IgD-negative memory B cell (primary cell): ENCODE data around the gene GPR17. TPM values are rescaled to one million over a fixed set of nuclear protein-coding genes. Genes with fewer than 3 reads are reported as not detected.
A peak's percentile ranks its signal among the peaks of the same experiment; 100 is the strongest.

Source experiments
- H3K27ac Mint-ChIP-seq, 3 donors: one replicate each; pipeline ENCODE4 v1.8.0; 2020 to 2022; ENCODE audit warnings: mild to moderate bottlenecking in 3 of 3, mixed read lengths in 3 of 3, moderate library complexity in 1 of 3
- H3K27me3 Mint-ChIP-seq: one replicate; pipeline ENCODE4 v1.8.0; 2021; ENCODE audit warnings: mixed read lengths
- H3K36me3 Mint-ChIP-seq: one replicate; pipeline ENCODE4 v1.8.0; 2020; ENCODE audit warnings: mild to moderate bottlenecking, mixed read lengths
- H3K4me1 Mint-ChIP-seq, 3 donors: one replicate each; pipeline ENCODE4 v1.8.0; 2020 to 2022; ENCODE audit warnings: mixed read lengths in 3 of 3, mild to moderate bottlenecking in 1 of 3
- H3K4me3 Mint-ChIP-seq, 4 donors: one replicate each; pipeline ENCODE4 v1.8.0; 2020 to 2022; ENCODE audit warnings: mild to moderate bottlenecking in 4 of 4, mixed read lengths in 4 of 4, moderate library complexity in 3 of 4
- H3K9me3 Mint-ChIP-seq, 3 donors: one replicate each; pipeline ENCODE4 v1.8.0; 2020 to 2021; ENCODE audit warnings: mixed read lengths in 3 of 3, mild to moderate bottlenecking in 1 of 3
- polyA plus RNA-seq: library from polyadenylated mRNA; unstranded; fragments of 300-500 nt; fragmentation: Illumina TruSeq; gene quantifications from one replicate; pipeline ENCODE4 v1.2.3, GENCODE V29; 2021

The GPR17 gene
- polyA plus RNA-seq, 1 donor from 2014 or later = not detected

DNA sequence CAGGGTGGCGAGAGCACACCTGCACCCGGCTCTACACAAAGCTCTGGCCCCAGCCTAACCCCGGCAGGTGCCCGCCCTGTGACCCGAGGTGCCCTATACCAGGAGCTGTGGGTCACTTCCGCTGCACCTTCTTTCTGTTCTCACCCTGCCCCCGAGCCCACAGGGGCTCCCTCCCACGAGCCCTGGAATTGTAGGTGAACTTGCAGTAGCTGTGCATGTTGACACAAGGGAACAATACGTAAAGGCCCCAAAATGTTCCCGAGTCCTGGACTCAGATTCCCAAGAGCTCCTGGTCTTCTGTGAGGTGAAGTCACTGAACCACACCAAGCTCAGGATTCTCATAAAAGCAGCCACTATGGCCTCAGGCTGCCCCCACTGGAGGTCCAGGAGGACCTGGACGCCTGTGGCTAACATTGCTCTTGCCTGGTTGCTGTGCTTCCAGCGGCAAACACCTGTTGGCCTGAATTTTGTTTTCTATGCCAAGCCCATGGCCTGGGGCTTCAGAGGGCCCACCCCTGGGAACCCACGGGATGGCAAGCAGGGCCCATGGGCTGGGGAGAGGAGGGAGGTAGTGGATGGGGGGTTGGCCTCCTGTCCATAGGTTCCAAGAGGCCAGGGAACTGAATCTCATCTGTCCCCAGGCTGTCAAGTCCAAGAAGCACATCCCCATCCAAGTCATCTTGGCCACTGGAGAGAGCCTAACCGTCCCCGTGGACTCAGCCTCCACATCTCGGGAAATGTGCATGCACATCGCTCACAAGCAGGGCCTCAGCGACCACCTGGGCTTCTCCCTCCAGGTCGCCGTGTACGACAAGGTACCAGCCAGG is 23.2 kb upstream of the GPR17 start:
- peaks cover 5% of the 10 kb centered on the region for H3K36me3 Mint-ChIP-seq
- H3K9me3 Mint-ChIP-seq = no peaks in the 10 kb centered on the region
- H3K27me3 Mint-ChIP-seq = peaks cover 8% of the 10 kb centered on the region
- no peak overlapping the region for H3K27ac Mint-ChIP-seq
- H3K4me1 Mint-ChIP-seq = peaks cover 5 to 28% (median 25%) of the 10 kb centered on the region in 3 donors
- peak overlapping the region in 1 of 4 donors; percentile 9 for H3K4me3 Mint-ChIP-seq

DNA sequence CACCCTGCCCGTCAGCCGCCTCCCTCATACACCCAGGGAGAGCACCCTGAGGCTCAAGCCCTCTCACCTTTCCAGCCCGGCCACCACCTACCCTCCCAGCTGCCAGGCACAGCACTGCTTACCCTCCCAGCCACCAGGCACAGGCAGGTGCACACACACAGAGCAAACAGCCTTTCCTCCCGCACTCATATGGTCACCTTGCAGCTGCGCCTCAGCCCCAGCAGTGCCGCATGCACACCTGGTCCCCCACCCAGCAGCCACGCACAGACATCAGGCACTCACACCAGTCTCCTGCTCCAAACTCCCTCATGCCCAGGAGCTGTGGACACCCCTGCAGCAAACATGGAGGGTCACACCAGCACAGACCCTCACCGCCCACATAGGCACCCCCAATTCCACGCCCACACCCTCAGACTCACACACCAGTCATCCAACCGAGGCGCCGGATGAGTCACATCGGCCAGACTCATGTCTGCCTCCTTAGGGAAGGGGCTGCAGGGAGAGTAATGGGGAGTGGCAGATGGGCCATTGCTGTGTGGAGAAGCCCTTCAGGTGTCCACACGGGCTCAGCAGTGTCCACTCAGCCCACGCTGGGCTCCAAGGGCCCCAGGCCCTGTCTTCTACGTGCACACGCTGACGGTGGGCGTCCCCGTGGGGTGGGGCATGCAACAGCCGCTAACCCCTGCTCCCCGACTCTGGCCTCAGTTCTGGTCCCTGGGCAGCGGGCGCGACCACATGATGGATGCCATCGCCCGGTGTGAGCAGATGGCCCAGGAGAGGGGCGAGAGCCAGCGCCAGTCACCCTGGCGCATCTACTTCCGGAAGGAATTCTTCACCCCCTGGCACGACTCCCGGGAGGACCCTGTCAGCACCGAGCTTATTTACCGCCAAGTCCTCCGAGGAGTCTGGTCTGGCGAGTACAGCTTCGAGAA is 22.3 kb upstream of the GPR17 start:
- no peak overlapping the region for H3K27ac Mint-ChIP-seq
- peak overlapping the region in 1 of 4 donors; percentile 47 for H3K4me3 Mint-ChIP-seq
- peaks cover 5% of the 10 kb centered on the region for H3K36me3 Mint-ChIP-seq
- H3K9me3 Mint-ChIP-seq = no peaks in the 10 kb centered on the region
- peaks cover 5 to 26% (median 25%) of the 10 kb centered on the region in 3 donors for H3K4me1 Mint-ChIP-seq
- peaks cover 5% of the 10 kb centered on the region for H3K27me3 Mint-ChIP-seq

DNA sequence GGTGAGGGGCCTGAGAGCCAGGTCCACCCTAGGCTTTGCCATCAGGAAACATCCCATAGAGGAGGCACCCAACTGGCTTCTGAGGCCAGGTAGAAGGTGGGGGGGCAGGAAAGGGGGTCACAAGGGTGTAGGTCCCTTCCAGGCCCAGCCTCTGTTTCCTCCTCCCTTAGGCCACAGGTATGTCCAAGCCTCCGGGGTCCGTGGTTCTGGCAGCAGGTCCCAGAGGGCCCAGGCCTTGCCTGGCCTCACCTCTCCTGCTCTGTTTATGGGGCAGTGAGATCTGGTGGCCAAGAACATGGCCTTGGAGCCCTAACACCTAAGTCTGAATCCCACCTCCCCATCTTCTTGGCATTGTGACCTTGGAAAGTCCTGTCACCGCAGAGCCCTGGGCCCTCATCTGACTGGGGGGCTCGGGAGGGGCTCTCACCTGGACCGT is 21.6 kb upstream of the GPR17 start:
- Mint-ChIP-seq H3K27me3 (peaks cover 5% of the 10 kb centered on the region), H3K4me3 (peak overlapping the region in 1 of 4 donors; percentile 0), H3K27ac (no peak overlapping the region), H3K36me3 (peaks cover 5% of the 10 kb centered on the region), H3K4me1 (peaks cover 5 to 26% (median 25%) of the 10 kb centered on the region in 3 donors), H3K9me3 (no peaks in the 10 kb centered on the region)

GRCh38 chr2:127624756-127625571 is 21.0 kb upstream of the GPR17 start:
- Mint-ChIP-seq H3K36me3 (peaks cover 4% of the 10 kb centered on the region), H3K4me3 (peak overlapping the region in 1 of 4 donors; percentile 0), H3K9me3 (no peaks in the 10 kb centered on the region), H3K4me1 (peaks cover 6 to 23% (median 20%) of the 10 kb centered on the region in 3 donors), H3K27ac (no peak overlapping the region), H3K27me3 (peaks cover 5% of the 10 kb centered on the region)

- Mint-ChIP-seq H3K27me3 (peaks cover 5% of the 10 kb centered on the region), H3K27ac (no peak overlapping the region), H3K9me3 (no peaks in the 10 kb centered on the region), H3K4me1 (peaks cover 9 to 25% (median 23%) of the 10 kb centered on the region in 3 donors), H3K36me3 (peaks cover 4% of the 10 kb centered on the region), H3K4me3 (peak overlapping the region in 1 of 4 donors; percentile 6)
These were observed 20.4 kb upstream of the GPR17 start for GRCh38 chr2:127625572-127625951.

DNA sequence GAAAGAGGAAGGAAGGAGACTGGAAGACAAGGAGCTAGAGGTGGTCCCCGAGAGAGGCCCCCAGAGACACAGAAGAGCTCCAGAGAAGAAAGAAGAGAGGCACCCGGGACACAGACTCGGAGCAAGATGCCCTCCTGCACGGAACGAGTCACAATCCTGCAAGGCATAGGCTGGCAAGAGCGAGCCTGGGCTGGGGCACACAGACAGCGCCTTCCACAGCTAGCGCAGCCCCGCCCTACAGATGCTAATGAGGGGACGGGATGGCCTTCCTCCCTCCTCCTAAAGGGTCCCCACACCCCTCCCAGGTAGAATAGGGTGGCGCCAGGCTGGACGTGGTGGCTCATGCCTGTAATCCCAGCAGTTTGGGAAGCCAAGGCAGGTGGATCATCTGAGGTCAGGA is 19.8 kb upstream of the GPR17 start:
- peak overlapping the region in 2 of 4 donors; percentile 6 to 80 for H3K4me3 Mint-ChIP-seq
- peaks cover 5% of the 10 kb centered on the region for H3K27me3 Mint-ChIP-seq
- peaks cover 4% of the 10 kb centered on the region for H3K36me3 Mint-ChIP-seq
- peaks cover 9 to 25% (median 24%) of the 10 kb centered on the region in 3 donors for H3K4me1 Mint-ChIP-seq
- H3K9me3 Mint-ChIP-seq = no peaks in the 10 kb centered on the region
- no peak overlapping the region for H3K27ac Mint-ChIP-seq

DNA sequence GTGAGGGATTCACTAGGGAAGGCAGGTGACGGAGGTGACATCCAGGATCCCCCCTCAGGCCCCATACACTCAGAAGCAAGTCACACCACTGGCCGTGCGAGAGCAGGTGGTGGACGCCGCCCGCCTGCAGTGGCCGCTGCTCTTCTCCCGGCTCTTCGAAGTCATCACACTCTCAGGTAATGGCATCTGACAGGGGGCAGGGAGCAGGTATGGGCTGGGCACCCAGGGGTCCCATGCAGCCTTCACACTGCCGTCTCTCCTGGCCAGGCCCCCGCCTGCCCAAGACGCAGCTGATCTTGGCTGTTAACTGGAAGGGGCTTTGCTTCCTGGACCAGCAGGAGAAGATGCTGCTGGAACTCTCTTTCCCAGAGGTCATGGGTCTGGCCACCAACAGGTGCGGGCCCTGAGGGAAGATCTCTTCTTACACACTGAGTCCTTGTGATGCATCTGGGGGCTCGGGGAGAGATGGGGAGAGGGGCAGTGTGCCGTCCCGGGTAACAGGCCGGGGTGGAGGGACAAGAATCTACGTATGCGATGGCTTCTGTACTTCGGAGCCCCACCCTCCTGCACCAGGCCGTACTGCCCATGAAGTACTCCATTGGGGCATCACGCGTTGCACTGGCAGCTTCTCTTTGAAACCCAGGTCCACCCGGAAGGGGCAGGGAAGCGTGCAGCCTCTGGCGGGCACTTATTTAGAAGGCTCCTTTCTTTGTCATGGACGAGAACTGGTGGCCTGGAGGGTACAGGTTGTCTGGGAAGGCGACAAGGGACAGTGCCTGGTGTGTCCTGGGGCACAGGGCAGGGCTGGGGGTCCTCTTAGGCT is 18.8 kb upstream of the GPR17 start:
- Mint-ChIP-seq H3K27ac (no peak overlapping the region), H3K4me1 (peaks cover 9 to 22% (median 20%) of the 10 kb centered on the region in 3 donors), H3K36me3 (peaks cover 4% of the 10 kb centered on the region)

DNA sequence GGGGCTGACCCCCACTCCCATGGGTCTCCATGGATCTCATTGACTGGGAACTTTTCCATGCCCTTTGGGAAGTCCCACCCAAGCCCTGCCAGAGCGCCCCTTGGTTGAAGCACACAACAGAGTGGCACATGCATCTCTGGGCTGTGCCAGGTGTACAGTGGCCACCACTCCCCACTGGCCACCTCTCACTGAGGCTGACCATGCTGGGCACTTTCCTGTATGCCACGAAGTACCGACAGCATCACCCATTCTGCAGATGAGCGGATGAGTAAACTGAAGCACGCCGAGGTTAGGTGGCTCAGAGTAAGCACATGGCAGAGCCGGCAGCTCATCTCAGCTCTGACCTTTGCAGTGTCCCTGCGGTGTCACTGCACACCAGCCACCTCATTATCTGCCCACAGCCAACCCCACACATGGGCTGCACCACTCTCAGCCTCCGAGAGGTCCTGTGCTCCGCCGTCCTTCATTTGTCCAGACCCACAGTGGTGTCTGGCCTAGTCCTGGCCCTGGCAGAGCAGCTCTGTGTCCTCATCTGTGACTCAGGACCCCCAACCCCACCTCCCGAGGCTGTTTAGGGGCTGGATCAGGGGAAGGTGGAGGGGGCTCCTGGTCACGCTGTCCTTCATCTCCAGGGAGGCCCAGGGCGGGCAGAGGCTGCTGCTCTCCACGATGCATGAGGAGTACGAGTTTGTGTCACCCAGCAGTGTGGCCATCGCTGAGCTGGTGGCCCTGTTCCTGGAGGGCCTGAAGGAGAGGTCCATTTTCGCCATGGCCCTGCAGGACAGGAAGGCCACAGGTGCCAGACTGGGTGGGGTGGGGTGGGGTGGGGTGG is 18.0 kb upstream of the GPR17 start:
- Mint-ChIP-seq H3K27me3 (peaks cover 2% of the 10 kb centered on the region), H3K4me1 (peaks cover 12 to 24% (median 23%) of the 10 kb centered on the region in 3 donors), H3K4me3 (peak overlapping the region in 1 of 4 donors; percentile 45), H3K9me3 (no peaks in the 10 kb centered on the region), H3K27ac (no peak overlapping the region), H3K36me3 (peaks cover 4% of the 10 kb centered on the region)

More for the DNA sequence above, 18.8 kb upstream of the GPR17 start:
- Mint-ChIP-seq H3K4me3 (peak overlapping the region in 1 of 4 donors; percentile 80), H3K9me3 (no peaks in the 10 kb centered on the region), H3K27me3 (peaks cover 2% of the 10 kb centered on the region)

- Mint-ChIP-seq H3K36me3 (no peaks in the 10 kb centered on the region), H3K27me3 (peaks cover 2% of the 10 kb centered on the region), H3K4me3 (peak overlapping the region in 1 of 4 donors; percentile 37), H3K27ac (no peak overlapping the region), H3K9me3 (no peaks in the 10 kb centered on the region), H3K4me1 (peaks cover 17 to 33% (median 31%) of the 10 kb centered on the region in 3 donors)
These were observed 17.0 kb upstream of the GPR17 start for GRCh38 chr2:127628767-127629614.

GRCh38 chr2:127629637-127630036 is 16.3 kb upstream of the GPR17 start:
- H3K36me3 Mint-ChIP-seq = no peaks in the 10 kb centered on the region
- peaks cover under 1% of the 10 kb centered on the region for H3K27me3 Mint-ChIP-seq
- no peak overlapping the region for H3K4me3 Mint-ChIP-seq
- no peaks in the 10 kb centered on the region for H3K9me3 Mint-ChIP-seq
- no peak overlapping the region for H3K27ac Mint-ChIP-seq
- H3K4me1 Mint-ChIP-seq = peaks cover 17 to 35% (median 33%) of the 10 kb centered on the region in 3 donors

DNA sequence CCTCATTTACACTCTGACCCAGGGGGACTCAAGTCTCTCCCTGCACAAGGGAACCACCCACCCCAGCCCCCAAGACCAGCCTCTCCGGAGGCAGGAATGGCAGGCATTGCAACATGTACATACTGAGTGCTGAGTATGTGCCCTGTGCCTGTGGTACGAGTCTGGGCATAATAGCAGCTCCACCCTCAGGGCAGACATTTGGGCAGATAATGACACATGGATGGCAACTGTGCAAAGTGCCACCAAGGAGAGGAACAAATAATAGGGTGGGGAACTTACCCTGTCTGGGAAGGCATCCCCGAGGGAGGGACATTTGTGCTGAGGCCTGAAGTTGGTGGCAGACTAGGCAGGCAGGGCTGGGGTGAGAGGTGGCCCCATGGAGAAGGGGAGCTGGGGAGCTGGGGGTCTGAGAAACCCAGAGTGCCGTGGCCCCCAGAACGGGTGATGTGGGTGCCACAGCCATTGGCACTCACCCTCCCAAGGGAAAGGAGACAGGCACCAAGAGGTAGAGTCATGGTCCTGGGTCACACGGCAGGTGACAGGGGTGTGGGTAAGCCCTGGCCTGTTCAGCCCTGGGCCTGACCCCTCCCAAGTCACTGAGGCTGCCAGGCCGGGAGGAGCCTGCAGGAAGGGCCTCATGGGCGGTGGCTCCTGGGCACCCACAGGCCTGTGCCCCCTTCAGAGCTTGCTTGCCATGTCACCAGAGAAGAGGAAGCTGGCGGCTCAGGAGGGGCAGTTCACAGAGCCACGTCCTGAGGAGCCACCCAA is 15.7 kb upstream of the GPR17 start:
- peak overlapping the region in 2 of 4 donors; percentile 75 to 88 for H3K4me3 Mint-ChIP-seq
- H3K36me3 Mint-ChIP-seq = no peaks in the 10 kb centered on the region
- no peaks in the 10 kb centered on the region for H3K9me3 Mint-ChIP-seq
- no peaks in the 10 kb centered on the region for H3K27me3 Mint-ChIP-seq
- peaks cover 20 to 40% (median 38%) of the 10 kb centered on the region in 3 donors for H3K4me1 Mint-ChIP-seq
- peak overlapping the region in 1 of 3 donors; percentile 1 for H3K27ac Mint-ChIP-seq
